Skeletal muscle satellite cell (primary cell): ENCODE results near the gene ARR3. TPM values are rescaled to one million over a fixed set of nuclear protein-coding genes. Genes with fewer than 3 reads are reported as not detected.

Experiments
- small RNA-seq: library from RNA; depleted of rRNA; stranded (forward); fragments of <200 nt; gene quantifications from one replicate; pipeline ENCODE3, GENCODE V24; 2012

Gene ARR3

Small RNAs within 50 kb of the gene (small RNA-seq; reads per million reads assigned to genes)
- not detected for gene RNA5SP507
